ENCODE data around the gene SPAG9.

Gene SPAG9, protein sequence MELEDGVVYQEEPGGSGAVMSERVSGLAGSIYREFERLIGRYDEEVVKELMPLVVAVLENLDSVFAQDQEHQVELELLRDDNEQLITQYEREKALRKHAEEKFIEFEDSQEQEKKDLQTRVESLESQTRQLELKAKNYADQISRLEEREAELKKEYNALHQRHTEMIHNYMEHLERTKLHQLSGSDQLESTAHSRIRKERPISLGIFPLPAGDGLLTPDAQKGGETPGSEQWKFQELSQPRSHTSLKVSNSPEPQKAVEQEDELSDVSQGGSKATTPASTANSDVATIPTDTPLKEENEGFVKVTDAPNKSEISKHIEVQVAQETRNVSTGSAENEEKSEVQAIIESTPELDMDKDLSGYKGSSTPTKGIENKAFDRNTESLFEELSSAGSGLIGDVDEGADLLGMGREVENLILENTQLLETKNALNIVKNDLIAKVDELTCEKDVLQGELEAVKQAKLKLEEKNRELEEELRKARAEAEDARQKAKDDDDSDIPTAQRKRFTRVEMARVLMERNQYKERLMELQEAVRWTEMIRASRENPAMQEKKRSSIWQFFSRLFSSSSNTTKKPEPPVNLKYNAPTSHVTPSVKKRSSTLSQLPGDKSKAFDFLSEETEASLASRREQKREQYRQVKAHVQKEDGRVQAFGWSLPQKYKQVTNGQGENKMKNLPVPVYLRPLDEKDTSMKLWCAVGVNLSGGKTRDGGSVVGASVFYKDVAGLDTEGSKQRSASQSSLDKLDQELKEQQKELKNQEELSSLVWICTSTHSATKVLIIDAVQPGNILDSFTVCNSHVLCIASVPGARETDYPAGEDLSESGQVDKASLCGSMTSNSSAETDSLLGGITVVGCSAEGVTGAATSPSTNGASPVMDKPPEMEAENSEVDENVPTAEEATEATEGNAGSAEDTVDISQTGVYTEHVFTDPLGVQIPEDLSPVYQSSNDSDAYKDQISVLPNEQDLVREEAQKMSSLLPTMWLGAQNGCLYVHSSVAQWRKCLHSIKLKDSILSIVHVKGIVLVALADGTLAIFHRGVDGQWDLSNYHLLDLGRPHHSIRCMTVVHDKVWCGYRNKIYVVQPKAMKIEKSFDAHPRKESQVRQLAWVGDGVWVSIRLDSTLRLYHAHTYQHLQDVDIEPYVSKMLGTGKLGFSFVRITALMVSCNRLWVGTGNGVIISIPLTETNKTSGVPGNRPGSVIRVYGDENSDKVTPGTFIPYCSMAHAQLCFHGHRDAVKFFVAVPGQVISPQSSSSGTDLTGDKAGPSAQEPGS (N-terminal part only)

DNA sequence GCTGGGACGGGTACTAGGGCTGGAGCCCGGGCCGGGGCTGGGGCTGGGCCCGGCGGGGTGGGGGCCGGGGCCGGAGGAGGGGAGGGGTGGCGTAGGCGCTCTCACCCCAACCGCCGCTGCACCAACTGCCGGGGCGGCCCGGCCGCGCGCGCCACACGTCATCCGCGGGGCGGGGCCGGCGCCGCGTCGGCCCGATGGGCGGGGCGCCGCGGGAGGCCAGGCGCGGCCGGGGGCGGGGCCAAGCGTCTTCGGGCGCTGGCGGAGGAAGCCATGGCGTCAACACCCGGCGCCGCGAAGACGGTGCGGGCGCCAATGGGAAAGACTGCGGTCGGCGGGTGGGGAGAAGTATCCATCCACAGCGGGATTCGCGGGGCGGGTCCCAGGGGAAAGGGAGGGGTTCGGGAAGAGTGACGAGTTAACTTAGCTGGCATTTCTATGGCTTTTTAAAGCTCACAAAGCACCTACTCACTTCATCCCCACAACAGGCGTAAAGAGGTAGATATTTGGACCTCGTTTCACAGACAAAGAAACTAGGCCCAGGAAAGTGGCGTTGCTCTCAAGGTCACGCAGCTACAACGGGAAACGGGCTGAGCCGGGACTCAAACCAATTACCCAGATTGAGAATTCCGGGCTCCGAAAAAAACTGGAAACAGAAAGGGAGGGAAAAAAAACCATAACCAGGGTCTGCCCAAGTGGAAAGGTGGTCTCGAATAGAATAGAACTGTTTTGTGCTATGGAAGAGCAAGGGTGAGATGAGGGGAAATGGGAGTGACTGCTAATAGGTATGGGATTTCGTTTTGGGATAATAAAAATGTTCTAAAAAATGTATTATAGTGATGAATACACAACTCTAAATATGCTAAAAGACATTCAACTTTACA, at the start of gene SPAG9:
Gene SPAG9 (minus strand): TSS at position 130 of the 881 bp plus-strand sequence. CDS start 212 bp downstream, outside the sequence.
- DNase-seq (ENCODE audit: low read depth in 2 of 2): peak; percentile 88 to 90

DNA sequence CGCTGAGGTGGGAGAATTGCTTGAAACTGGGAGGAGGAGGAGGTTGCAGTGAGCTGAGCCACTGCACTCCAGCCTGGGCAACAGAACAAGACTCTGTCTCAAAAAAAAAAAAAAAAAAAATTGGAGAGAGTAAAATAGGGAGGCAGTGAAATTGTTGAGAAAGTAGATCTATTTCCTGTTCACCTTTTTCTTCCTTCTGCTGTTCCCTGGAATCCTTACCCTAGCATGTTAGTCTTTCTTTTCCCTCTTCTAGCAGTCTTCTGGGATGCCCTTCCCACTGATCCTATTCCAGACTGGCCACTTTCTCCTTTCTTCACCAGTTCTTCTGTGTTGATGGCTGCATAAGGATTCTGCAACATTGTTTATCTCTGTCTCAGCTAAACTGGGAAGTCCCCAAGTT, 48.7 kb upstream of the SPAG9 start:
- DNase-seq (ENCODE audit: low read depth in 2 of 2): no peak

DNA sequence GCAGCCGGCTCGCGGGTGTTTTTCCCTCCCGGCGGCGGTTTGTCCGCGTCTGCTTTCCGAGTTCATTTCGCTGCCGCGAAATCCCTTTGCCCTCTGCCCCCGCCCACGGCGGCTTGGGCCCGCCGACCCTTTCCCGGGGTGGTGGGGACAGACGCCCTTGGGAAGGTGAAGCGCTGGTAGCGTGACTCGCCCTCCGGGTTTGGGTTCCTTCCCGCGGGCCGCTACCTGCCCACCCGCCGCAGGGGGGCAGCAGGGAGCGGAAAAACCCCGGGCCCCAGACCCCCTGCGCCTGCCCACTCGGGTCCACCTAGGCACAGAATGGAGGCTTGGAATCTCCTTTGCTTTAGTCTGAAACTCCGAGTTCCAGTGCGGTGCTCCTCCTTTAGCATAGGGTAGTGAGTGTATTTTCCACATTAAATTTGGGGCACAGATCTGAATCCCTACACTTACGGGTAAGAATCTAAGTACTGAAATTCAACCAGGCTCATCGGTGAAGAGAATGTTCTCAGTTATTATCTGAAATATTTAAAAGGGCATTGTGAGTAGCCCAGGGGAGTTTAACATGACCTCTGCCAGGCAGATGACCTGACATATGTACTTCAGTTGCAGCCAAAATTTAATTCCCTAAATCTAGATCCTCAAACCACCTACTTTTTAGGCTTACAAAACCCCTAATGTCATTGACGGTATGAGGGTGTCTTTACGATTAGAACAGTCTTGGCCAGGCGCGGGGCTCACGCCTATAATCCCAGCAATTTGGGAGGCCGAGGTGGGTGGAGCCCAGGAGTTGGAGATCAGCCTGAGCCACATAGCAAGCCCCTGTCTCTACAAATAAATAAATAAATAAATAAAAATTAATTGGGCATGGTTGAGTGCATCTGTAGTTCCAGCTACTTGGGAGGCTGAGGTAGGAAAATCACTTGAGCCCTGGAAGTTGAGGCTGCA, 46.6 kb upstream of the SPAG9 start:
- peak; percentile 62 to 67 for DNase-seq (ENCODE audit: low read depth in 2 of 2)

DNA sequence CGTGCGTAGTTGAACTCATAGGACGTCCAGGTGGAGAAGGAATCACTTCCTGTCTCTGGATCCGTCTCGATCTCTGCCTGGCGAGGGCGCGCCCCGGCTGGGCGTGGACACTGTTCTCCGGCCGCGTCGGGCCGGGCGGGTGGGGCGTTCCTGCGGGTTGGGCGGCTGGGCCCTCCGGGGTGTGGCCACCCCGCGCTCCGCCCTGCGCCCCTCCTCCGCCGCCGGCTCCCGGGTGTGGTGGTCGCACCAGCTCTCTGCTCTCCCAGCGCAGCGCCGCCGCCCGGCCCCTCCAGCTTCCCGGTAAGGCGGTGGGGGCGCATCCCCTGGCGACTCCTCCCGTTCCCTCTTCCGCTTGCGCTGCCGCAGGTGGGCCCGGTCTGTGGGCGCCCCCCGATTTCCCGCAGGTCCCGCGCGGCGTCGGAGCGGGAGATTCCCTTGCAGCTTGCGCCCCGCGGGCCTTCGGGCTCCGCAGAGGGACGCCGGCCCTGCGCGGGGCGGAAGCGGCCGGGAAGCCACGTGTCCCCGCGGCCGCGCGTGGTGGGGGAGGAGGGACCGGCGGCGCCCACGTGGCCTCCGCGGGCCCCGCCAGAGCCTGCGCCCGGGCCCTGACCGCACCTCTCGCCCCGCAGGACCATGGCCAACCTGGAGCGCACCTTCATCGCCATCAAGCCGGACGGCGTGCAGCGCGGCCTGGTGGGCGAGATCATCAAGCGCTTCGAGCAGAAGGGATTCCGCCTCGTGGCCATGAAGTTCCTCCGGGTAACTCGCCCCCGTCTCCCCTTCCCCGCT, 45.7 kb upstream of the SPAG9 start, which contains the start of gene NME2:
Gene NME2 (plus strand): TSS at position 214 of the 789 bp plus-strand sequence. CDS start 420 bp downstream, at position 634.
- peak; percentile 73 to 78 for DNase-seq (ENCODE audit: low read depth in 2 of 2)

DNA sequence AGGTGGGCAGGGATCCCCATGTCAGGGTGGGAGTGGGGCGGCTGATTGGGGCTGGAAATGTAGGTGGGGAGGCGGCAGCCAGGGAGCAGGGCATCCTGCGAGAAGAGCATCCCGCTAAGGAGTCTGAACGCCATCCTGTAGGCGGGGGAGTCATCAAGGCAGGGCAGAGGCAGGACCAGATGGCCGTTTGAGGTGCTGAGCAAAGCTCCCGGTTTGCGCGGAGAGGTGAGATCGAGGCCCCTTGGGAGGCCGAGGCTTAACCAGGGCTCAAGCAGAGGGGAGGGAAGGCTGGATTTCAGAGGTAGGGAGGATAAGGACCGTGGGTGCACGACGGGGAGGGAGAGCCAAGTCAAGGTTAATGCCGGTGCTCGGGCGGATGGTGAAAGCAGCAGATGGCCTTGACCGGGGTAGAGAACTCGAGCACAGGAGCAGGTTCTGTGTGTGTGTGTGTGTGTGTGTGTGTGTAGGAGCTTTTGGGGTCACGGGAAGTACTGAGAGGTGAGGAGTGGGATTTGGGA, 45.1 kb upstream of the SPAG9 start:
- no peak for DNase-seq (ENCODE audit: low read depth in 2 of 2)

DNA sequence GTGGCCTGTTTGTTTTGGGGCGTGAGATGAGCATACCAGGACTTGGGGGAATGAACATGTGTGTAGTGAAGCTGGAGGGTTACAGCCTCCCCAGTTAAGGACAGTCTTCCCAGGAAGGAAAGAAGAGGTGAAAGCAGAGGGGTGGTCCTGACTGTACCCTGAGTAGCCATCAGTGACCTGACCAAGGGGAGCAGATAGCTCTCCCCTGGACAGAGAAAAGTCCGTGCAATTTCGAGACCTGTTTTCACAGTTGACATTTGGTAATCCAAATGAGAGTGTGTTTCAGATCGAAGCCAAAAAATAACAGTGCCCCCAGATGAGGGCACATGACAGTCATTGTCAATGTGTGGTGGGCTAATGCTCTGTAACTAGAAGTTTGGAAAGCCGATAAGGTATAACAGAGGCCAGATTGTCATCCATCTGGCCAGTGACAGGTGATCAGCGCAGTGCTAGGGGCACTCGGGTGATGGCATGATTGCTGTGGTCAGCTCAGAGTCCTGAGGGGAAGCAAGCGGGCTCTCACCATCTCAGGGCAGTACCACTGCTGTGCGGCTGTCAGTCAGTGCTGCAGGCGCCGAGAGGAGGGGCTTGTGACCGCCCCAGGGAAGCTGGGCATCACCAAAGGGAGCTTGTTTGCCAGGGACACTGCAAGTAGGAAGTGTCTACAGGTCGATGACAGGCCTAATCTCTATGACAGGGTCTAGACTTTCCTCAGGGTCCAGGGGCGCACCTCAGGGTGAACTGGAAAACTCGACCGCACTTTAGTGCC, 44.4 kb upstream of the SPAG9 start:
- DNase-seq (ENCODE audit: low read depth in 2 of 2): no peak

DNA sequence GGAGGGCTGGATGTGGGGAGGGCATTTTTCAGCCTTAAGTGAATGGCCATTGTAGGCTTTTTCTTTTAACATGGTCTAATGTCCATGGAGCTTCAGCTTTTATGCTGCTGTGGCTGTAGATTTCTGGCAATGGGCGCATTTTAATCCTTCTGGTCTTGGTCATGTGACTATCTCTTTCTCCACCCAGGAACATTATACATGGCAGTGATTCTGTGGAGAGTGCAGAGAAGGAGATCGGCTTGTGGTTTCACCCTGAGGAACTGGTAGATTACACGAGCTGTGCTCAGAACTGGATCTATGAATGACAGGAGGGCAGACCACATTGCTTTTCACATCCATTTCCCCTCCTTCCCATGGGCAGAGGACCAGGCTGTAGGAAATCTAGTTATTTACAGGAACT, 40.9 kb upstream of the SPAG9 start:
- no peak for DNase-seq (ENCODE audit: low read depth in 2 of 2)

DNA sequence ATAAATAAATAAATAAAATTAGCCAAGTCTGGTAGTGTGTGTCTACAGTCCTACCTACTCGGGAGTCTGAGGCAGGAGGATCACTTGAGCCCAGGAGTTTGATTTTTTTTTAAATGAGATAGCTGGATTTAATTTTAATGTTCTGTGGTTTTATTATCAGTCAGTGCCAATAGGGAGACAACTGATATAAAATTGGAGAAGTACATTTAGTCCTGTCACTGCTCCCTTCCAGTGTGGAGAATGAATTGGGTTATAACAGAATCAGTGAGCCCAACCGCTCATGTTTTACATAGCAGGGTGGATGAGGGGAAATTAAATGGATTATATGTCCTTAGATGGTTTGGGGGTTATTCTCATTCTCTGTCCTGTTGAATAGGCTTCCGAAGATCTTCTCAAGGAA, 38.9 kb upstream of the SPAG9 start:
- no peak for DNase-seq (ENCODE audit: low read depth in 2 of 2)

DNA sequence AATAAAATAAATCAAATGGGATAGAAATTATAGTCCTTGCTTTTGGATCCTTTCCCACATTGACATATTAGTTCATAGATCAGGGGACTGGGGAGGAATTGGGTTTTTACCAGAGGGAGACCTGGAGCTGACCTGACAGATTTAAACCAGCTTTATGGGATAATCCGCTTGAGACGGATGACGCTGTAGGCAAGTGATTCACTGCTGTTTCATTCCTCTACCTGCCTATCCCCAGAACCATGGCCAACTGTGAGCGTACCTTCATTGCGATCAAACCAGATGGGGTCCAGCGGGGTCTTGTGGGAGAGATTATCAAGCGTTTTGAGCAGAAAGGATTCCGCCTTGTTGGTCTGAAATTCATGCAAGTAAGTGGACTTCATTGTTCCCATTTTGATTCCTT, 34.7 kb upstream of the SPAG9 start:
- DNase-seq (ENCODE audit: low read depth in 2 of 2): no peak

DNA sequence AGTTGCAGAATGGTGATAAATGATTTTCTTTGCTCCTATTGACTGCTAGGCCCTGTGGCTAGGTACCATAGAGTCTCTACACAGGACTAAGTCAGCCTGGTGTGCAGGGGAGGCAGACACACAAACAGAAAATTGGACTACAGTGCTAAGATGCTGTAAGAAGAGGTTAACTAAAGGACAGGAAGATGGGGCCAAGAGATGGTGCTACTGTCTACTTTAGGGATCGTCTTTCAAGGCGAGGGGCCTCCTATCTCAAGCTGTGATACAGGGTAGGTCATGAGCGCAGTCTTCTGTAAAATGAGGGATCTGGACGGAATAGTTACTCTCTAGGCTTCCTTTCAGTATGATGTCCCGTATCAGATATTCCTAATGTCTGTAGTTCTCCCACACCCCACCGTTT, 33.5 kb upstream of the SPAG9 start:
- no peak for DNase-seq (ENCODE audit: low read depth in 2 of 2)

DNA sequence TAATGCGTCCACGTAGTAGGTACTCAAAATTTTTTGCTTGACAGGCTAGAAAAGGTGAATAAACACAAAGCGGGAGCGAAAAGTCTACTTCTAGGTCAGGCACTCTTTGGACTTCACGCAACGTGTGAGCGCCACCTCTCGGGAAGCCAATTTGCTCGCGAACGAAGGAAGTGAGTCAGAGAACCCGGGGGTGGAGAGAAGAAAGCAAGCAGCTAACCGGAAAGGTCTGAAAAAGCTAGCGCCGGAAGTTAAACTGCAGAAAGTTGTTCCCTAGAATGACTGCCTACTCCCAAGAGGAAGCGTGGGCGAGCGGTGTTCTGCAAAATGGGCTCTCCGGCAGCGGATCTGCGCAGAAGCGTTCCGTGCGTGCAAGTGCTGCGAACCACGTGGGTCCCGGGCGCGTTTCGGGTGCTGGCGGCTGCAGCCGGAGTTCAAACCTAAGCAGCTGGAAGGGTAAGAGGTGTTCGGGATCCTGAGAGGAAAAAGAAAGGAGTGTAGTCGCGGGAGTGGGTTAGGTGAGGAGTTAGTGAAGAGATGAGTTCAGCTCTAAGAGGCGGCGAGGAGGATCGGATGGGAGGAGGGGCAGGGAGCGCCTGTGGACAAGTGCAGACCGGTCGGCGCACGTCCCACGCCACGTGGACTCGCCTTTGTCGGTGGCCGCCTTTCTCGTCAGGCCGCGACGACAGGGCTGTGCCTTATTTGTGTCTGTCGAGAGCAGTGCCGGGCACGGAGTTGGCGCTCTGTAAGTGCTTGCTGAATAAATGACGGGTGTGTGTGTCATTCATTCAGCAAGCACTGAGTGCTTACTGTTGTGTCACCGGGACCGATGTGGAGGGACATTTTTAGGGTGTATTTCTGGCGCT, 32.8 kb upstream of the SPAG9 start, which contains the start of gene NME1:
Gene NME1 (plus strand): TSS at position 350 of the 863 bp plus-strand sequence. CDS start 2,096 bp downstream, outside the sequence.
- DNase-seq (ENCODE audit: low read depth in 2 of 2): peak; percentile 92 to 94

DNA sequence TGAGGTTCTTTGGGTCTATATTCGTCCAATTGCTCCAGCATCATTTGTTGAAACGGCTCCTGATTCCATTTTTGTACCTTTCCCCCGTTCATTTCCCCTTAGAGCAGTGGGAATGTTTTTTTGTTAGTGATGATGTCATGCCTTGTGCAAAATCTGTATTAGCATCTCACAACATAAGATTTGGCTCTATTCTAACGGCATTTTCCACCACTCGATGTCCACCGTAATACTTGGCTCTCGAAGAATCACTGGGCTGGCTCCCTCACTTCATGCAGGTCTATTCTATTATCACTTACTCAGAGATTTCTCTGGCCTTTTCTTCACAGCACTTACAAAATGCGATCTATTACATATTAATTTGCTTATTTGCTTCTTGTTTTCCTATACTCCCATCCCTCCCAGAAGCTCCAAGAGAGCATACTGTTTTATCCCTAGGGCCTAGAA, 32.1 kb upstream of the SPAG9 start:
- no peak for DNase-seq (ENCODE audit: low read depth in 2 of 2)

DNA sequence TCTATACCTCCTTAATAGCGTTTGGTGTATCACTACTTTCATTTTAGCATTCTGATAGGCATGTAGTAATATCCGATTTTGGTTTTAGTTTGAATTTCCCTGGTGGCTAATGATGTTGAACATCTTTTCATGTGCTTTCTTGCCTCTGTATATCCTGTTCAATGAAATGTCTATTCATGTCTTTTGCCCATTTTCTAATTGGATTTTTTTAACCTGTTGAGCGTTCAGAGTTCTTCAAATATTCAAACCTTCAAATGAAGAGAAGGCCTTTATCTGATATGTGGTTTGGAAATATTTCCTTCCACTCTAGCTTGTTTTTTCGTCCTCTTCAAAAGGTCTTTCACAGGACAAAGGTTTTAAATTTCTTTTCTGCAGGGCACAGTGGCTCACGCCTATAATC, 30.3 kb upstream of the SPAG9 start:
- DNase-seq (ENCODE audit: low read depth in 2 of 2): no peak

DNA sequence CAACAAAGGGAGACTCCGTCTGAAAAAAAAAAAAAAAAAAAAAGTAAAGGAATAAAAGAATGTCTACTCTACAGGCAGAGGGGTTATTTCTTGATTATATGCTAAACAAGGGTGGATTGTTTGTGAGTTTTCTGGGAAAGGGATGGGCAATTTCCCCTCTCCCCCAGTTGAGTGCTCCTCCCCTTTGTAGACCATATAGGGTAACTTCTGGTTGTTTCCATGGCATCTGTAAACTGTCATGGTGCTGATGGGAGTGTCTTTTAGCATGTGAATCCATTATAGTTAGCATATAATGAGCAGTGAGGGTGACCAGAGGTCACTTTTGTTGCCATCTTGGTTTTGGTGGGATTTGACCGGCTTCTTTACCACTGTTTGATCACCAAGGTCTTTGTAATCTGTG, 28.5 kb upstream of the SPAG9 start:
- no peak for DNase-seq (ENCODE audit: low read depth in 2 of 2)

DNA sequence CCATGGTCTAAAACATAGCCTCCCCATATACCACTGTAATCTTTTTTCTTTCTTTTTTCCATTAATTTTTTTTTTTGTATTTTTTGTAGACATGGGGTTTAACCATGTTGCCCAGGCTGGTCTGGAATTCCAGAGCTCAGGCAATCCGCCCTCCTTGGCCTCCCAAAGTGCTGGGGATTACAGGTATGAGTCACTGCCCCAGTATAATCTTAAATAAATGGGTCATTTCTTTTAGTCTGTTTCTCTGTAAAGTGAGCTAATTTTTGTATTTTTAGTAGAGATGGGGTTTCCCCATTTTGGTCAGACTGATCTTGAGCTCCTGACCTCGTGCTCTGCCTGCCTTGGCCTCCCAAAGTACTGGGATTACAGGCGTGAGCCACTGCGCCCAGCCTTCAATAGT, 27.0 kb upstream of the SPAG9 start:
- no peak for DNase-seq (ENCODE audit: low read depth in 2 of 2)

DNA sequence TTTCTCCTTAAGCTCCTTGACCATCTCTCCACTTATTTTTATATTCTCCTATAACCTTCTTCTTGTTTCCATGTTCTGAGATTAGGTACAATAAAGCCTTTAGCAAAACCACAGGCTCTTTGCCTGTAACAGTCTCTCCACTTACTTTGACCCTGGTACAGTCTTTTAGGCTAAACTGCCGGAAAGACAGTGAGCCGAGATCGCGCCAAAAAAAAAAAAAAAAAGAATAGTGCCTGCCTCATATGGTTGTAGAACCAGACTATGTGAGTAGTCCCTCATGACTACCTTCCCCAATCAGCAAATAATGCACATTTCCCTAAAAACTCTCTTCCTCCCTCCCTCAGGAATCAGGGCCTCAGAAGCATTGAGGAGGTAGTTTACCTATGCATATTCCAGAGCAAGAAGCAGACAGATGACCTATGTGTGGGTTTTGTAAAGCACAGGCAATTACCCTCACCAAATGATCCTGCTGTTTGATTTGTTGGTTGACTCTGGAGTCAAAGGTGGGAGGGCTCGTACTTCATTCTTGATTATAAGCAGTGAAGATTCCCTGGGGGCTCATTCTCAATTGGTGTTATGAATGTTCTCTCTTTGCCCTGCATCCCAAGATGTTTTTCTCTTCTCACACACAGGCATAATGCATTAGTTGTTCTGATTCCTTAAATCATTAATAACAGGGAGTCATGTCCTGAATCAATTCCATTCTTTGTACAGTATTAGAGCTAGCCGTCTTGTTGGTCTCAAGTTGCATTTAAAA, 23.8 kb upstream of the SPAG9 start:
- no peak for DNase-seq (ENCODE audit: low read depth in 2 of 2)
